NCI-H2196 (cell line): ENCODE results near the gene CRADD.
"Not testable (repeated sequence)": the region's sequence is repeated elsewhere in the genome, so short reads cannot be mapped to it uniquely, and the experiment has no call there.

ENCODE experiments used
- DNase-seq: peaks from one replicate; lab custom pipeline; 2025; ENCODE audit not compliant: unreplicated experiment; lab: John Stamatoyannopoulos, UW

CRADD gene

DNA sequence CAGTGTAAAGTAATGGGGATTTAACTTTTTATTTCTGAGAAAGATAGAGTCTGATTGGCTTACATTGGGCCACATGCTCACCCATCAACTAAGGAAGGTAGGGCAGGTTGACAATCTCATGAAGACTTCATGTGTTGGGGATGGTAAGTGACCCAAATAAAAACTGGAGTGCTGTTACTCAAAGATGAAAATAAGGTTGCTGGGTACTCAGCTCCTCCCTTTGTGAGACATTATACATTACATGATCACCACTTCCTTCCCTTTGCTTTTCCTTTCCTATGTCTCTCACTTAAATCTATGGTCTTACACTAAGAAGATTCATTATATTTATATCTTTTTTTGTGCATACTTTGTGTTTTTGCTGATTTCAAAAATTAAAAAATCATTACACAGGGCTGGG, 247.2 kb downstream of the CRADD start:
- DNase-seq = no peak

- no peak for DNase-seq
Observed at GRCh38 chr12:93925585-93926205, 248.5 kb downstream of the CRADD start.

- DNase-seq = no peak
Observed at GRCh38 chr12:93926237-93926636, 249.1 kb downstream of the CRADD start.

DNA sequence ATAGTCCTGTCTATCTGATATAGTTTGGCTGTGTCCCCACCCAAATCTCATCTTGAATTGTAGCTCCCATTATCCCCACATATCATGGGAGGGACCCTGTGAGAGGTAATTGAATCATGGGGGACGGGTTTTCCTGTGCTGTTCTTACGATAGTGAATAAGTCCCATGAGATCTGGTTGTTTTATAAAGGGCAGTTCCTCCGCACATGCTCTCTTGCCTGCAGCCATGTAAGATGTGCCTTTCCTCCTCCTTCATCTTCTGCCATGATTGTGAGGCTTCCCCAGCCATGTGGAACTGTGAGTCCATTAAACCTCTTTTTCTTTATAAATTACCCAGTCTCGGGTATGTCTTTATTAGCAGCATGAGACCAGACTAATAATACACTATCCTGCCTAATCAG, 251.9 kb downstream of the CRADD start:
- not testable (repeated sequence) for DNase-seq

DNA sequence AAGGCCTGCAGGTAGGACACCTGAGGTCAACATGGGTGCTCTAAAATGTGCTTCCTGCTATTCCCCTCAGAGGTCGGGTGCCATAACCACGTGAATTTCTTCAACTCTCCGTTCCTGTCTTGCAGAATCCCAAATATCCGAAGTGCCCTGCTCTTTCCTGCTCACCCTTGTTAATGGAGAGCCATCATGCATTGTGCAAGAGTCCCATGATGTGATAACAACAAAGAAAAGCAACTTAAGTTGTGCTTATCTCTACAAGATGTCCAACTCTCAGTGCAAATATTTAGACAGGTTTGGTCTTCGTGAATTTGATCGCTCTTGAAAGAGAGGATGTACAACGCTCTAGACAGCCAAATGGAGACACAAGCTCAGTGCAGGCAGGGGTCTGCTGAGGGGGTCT, 260.6 kb downstream of the CRADD start:
- DNase-seq = no peak

DNA sequence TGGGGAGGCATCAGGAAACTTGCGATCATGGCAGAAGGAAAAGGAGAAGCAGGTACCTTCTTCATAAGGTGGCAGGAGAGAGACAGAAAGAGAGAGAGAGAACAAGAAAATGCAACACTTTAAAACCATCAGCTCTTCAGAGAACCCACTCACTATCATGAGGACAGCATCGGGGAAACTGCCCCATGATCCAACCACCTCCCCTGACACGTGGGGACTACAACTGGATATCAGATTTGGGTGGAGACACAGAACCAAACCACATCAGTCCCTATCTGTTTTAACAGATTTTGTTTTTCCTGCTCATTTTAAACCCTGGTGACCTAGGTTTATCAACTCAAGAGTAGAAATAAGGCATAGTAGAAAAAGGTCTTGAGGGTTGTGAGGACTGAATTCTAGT, 261.1 kb downstream of the CRADD start:
- no peak for DNase-seq

- no peak for DNase-seq
Observed at GRCh38 chr12:93938931-93939330, 261.8 kb downstream of the CRADD start.

DNA sequence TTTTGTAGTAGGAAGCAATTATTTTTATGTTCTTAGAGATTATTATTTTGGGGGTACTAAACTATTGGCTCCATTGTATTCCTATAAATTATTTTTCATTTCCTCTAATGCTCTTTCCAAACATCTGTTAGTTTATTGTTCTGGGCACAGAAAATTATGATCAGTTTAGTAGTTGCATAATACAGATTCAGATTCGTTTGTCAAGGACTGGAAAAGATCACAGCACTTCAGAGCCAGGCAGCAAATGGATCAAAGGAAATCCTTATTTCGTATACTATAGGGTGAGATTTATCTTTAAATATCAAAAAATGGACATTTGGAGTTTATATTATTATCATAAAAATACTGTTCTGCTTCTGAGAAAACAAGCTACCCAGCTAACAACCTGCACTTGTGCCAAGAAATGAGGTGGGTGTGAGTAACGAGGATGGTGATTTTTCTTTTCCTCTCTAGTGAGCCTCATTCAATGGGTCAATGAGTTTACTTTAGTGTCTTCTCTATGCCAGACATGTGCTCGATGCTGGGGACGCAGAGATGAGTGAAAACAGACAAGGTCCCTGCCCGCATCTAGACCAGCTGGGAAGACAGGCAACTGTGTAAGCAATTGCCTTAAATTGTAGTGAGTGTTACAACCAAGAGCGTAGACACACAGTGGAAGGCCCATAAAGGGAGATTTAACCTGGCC, 262.6 kb downstream of the CRADD start:
- DNase-seq = no peak

- no peak for DNase-seq
Observed at GRCh38 chr12:93943780-93944179, 266.6 kb downstream of the CRADD start.

DNA sequence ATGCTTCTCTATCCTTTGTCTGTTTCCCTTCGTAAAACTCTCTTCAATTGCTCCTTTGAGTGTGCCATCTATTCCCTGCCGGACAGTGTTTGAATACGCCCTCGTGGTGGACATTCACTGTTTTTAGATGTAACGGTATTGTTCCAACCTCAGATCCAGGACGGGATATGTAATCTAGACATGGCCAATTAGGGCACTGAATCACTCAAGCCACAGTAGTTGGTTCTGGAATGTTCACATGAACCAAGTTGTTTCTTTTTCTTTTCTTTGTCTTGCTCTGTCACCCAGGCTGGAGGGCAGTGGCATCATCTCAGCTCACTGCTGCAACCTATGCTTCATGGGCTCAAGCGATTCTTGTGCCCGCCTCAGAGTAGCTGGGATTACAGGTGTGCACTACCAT, 267.0 kb downstream of the CRADD start:
- no peak for DNase-seq
